HCT116 (cell line): Measurements from ENCODE around the gene CARD8. TPM values are rescaled to one million over a fixed set of nuclear protein-coding genes. Genes with fewer than 3 reads are reported as not detected.

Source experiments
- ATAC-seq: fragments of 200-7000 bp; cut with Tn5 transposase; 2 replicates; pipeline ENCODE4 v1.9.1; 2020; ENCODE audit warnings: mild to moderate bottlenecking, moderate library complexity
- BruUV-seq: library from RNA; stranded (reverse); fragments of 400-500 nt; replicated peaks from 2 replicates; lab custom pipeline; 2021; lab: Mats Ljungman, UMichigan
- CTCF ChIA-PET: fragments of 300-600 bp; sonication (Branson Sonifier 250); formaldehyde crosslinking; loops from one replicate; lab custom pipeline; 2021; ENCODE audit warnings: antibody characterized with exemption; lab: Charles Lee
- POLR2A ChIA-PET: fragments of 300-600, 350-600 bp; sonication (Branson Sonifier 250); formaldehyde crosslinking; loops from one replicate; lab custom pipeline; 2021; ENCODE audit warnings: antibody characterized with exemption; lab: Charles Lee
- RAD21 ChIA-PET, 2 experiments: fragments of 300-600 bp; sonication (Branson Sonifier 250); formaldehyde crosslinking; loops; one replicate each; lab custom pipeline; 2023; ENCODE audit warnings: low total read pairs in 2 of 2; ENCODE audit not compliant: uncharacterized antibody in 2 of 2, unreplicated experiment in 2 of 2, low non-redundant PET in 1 of 2; lab: Charles Lee
- DNase-seq: peaks from one replicate; pipeline ENCODE4 v3.0.0-alpha.2; 2010; ENCODE audit warnings: low read depth, low spot score
- H2AFZ ChIP-seq: fragments of 200-600 bp; shearing (Covaris generic), sonication (generic); 2 replicates; pipeline ENCODE4 v1.6.1; 2017; ENCODE audit warnings: low read depth, mixed run types, mixed read lengths, antibody characterized with exemption, low read length; ENCODE audit not compliant: poor library complexity, severe bottlenecking
- H3K27ac ChIP-seq: 2 replicates; pipeline ENCODE4 v1.5.1; 2012; ENCODE audit warnings: low read depth, low read length
- H3K27me3 ChIP-seq: fragments of 200-600 bp; sonication (generic); 2 replicates; pipeline ENCODE4 v1.6.1; 2016; ENCODE audit warnings: mixed run types, low read length, mixed read lengths; ENCODE audit not compliant: insufficient read depth
- H3K36me3 ChIP-seq, 2 experiments: fragments of 200-500 bp in 1 of 2; fragments of 200-600 bp in 1 of 2; sonication (Bioruptor generic) in 1 of 2; sonication (generic) in 1 of 2; 2 replicates each; pipeline versions ENCODE4 v1.5.1 to v1.6.1; 2014 to 2016; ENCODE audit warnings: low read length in 2 of 2, inconsistent platforms in 1 of 2, mixed read lengths in 1 of 2, mixed run types in 1 of 2; ENCODE audit not compliant: insufficient read depth in 2 of 2, control insufficient read depth in 1 of 2
- H3K4me1 ChIP-seq, 2 experiments: fragments of 200-600 bp in 1 of 2; sonication (generic) in 1 of 2; 2 replicates each; pipeline versions ENCODE4 v1.5.1 to v1.6.1; 2012 to 2017; ENCODE audit warnings: low read length in 2 of 2, inconsistent platforms in 1 of 2, mild to moderate bottlenecking in 1 of 2, mixed read lengths in 1 of 2, mixed run types in 1 of 2, moderate library complexity in 1 of 2; ENCODE audit not compliant: insufficient read depth in 2 of 2, control insufficient read depth in 1 of 2
- H3K4me2 ChIP-seq: fragments of 200-600 bp; sonication (generic); 2 replicates; pipeline ENCODE4 v1.6.1; 2017; ENCODE audit warnings: mixed run types, low read length, mixed read lengths
- H3K4me3 ChIP-seq, 2 experiments: fragments of 200-600 bp in 1 of 2; sonication (generic) in 1 of 2; replicated peaks in 1 of 2; 2 replicates each; pipeline ENCODE4 v1.5.1; 2011 to 2016; ENCODE audit warnings: low read length in 2 of 2, control low read depth in 1 of 2, low read depth in 1 of 2, mild to moderate bottlenecking in 1 of 2, mixed read lengths in 1 of 2, mixed run types in 1 of 2
- H3K79me2 ChIP-seq: fragments of 200-600 bp; sonication (generic); 2 replicates; pipeline ENCODE4 v1.6.1; 2017; ENCODE audit warnings: mild to moderate bottlenecking, mixed run types, low read length, moderate library complexity, mixed read lengths; ENCODE audit not compliant: insufficient read depth
- H3K9ac ChIP-seq: fragments of 200-600 bp; sonication (generic); 2 replicates; pipeline ENCODE4 v1.6.1; 2016; ENCODE audit warnings: low read length, mixed read lengths
- H3K9me2 ChIP-seq: fragments of 200-600 bp; sonication (generic), shearing (Covaris generic); 2 replicates; pipeline ENCODE4 v1.6.1; 2017; ENCODE audit warnings: mixed run types, mild to moderate bottlenecking, moderate library complexity; ENCODE audit not compliant: insufficient read depth
- H3K9me3 ChIP-seq, 2 experiments: fragments of 200-500 bp in 1 of 2; fragments of 200-600 bp in 1 of 2; sonication (Bioruptor generic) in 1 of 2; sonication (generic) in 1 of 2; 2 replicates each; pipeline ENCODE4 v1.6.1; 2014 to 2017; ENCODE audit warnings: low read length in 2 of 2, mixed read lengths in 2 of 2, inconsistent platforms in 1 of 2, low read depth in 1 of 2, mild to moderate bottlenecking in 1 of 2, mixed run types in 1 of 2, moderate library complexity in 1 of 2; ENCODE audit not compliant: control insufficient read depth in 1 of 2, insufficient read depth in 1 of 2
- H4K20me1 ChIP-seq: fragments of 200-600 bp; sonication (generic), shearing (Covaris generic); 2 replicates; pipeline ENCODE4 v1.6.1; 2017; ENCODE audit warnings: mixed run types, mild to moderate bottlenecking, moderate library complexity; ENCODE audit not compliant: insufficient read depth
- CTCF ChIP-seq, 3 experiments: fragments of 200-600 bp in 1 of 3; sonication (generic) in 1 of 3; IDR thresholded peaks in 2 of 3; conservative IDR thresholded peaks in 1 of 3; 2 replicates each; pipeline ENCODE4 v1.5.1; 2012 to 2017; ENCODE audit warnings: low read depth in 2 of 3, low read length in 2 of 3, antibody characterized with exemption in 1 of 3, borderline replicate concordance in 1 of 3, control low read depth in 1 of 3, mild to moderate bottlenecking in 1 of 3, mixed read lengths in 1 of 3, mixed run types in 1 of 3, moderate library complexity in 1 of 3; ENCODE audit not compliant: insufficient read depth in 1 of 3
- RAD21 ChIP-seq: IDR thresholded peaks from 2 replicates; pipeline ENCODE4 v1.6.1; 2012; ENCODE audit warnings: low read depth, mild to moderate bottlenecking
- SIN3A ChIP-seq: IDR thresholded peaks from 2 replicates; pipeline ENCODE4 v1.6.1; 2012; ENCODE audit warnings: low read depth
- intact Hi-C: fragments of 100-400 bp; cut with micrococcal nuclease; formaldehyde crosslinking; loops from 2 replicates; pipeline ENCODE4 v1.10.0; 2022
- total RNA-seq: library from RNA; stranded (reverse); gene quantifications from one replicate; pipeline ENCODE4 v1.2.1, GENCODE V29; 2021; ENCODE audit not compliant: unreplicated experiment

CARD8 gene
- total RNA-seq, 1 experiment from 2014 or later = 17.5 TPM

- H3K9me2 ChIP-seq = no peaks in the 10 kb centered on the region
- H3K27me3 ChIP-seq = no peaks in the 10 kb centered on the region
- H3K4me3 ChIP-seq = no peak overlapping the region
- no peak overlapping the region for H3K4me2 ChIP-seq
- DNase-seq = no peak
- no peak for ATAC-seq
- peak in 2 of 3 experiments; percentile 65 to 73; a peak in 4 of 6 replicates for TF ChIP-seq CTCF (IDR thresholded peaks at IDR 0.05 in 2 of 3, conservative IDR thresholded peaks at IDR 0.05 in 1 of 3; ENCODE audit: borderline replicate concordance in 1 of 3, insufficient read depth in 1 of 3, low read depth in 2 of 3, low read length in 2 of 3)
- no peak for TF ChIP-seq RAD21
- H2AFZ ChIP-seq = no peak overlapping the region
- H3K9ac ChIP-seq = no peak overlapping the region
- H4K20me1 ChIP-seq = no peaks in the 10 kb centered on the region
- no TSS peak for BruUV-seq
- POLR2A ChIA-PET = interaction anchor here (0.8 to 1.6 kb wide), 2 partner anchors 10 to 11 kb away, joined by 3 to 4 read pairs; no protein-coding TSS in a partner anchor
- H3K36me3 ChIP-seq = no peaks in the 10 kb centered on the region
- CTCF ChIA-PET = interaction anchor here (1.9 kb wide), 1 partner anchor 9 kb away, joined by 14 read pairs; no protein-coding TSS in a partner anchor
- H3K79me2 ChIP-seq = no peaks in the 10 kb centered on the region
- intact Hi-C loops = no loop called here
- RAD21 ChIA-PET = no interaction called here
- H3K9me3 ChIP-seq = no peaks in the 10 kb centered on the region
- peaks cover 0 to 7% of the 10 kb centered on the region in 2 experiments; a peak in 1 of 4 replicates for H3K4me1 ChIP-seq
- no peak overlapping the region for H3K27ac ChIP-seq
Observed at GRCh38 chr19:48194041-48194843, 61.5 kb downstream of the CARD8 start.

- Histone ChIP-seq H3K79me2 (no peaks in the 10 kb centered on the region), H3K9ac (no peak overlapping the region), H3K4me3 (no peak overlapping the region), H3K36me3 (0 out of 4 replicates have a peak, but pooled peaks cover 0 to 2% of the 10 kb centered on the region in 2 experiments), H2AFZ (no peak overlapping the region), H3K4me1 (peaks cover 0 to 7% of the 10 kb centered on the region in 2 experiments; a peak in 1 of 4 replicates), H3K4me2 (no peak overlapping the region), H3K27ac (no peak overlapping the region), H4K20me1 (no peaks in the 10 kb centered on the region), H3K27me3 (no peaks in the 10 kb centered on the region), H3K9me2 (no peaks in the 10 kb centered on the region), H3K9me3 (no peaks in the 10 kb centered on the region)
- ChIA-PET CTCF (no interaction called here), RAD21 (no interaction called here), POLR2A (no interaction called here)
- BruUV-seq = no TSS peak
- ATAC-seq = no peak
- intact Hi-C loops = no loop called here
- DNase-seq = no peak
- TF ChIP-seq SIN3A = no peak
- TF ChIP-seq, all 23 proteins: peak for 0
Observed at GRCh38 chr19:48192750-48193149, 63.0 kb downstream of the CARD8 start.
